ENCODE data around the gene BMP4.

DNA sequence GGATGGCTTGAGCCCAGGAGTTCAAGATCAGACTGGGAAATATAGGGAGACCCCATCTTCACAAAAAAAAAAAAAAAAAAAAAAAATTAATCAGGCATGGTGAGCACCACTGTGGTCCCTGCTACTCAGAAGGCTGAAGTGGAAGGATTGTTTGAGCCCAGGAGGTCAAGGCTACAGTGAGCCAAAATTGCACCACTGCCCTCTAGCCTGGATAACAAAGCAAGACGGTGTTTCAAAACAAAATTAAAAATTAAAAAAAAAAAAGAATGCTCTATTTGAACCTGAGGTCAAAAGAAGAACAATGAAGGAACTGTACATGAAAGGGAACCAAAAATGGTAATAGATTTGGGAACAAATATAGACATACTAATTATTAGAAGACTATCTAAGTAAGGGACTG, 40.4 kb downstream of the BMP4 start:
- TF ChIP-seq CTCF (IDR thresholded peaks at IDR 0.05; ENCODE audit: low read depth, low read length, poor library complexity, severe bottlenecking) (no peak), EZH2phosphoT487 (IDR thresholded peaks at IDR 0.05; ENCODE audit: borderline replicate concordance, low read length) (no peak)

Data from DOHH2 (cell line).